GM23338 (cell line): ENCODE measurements around the gene HTN3. TPM values are rescaled to one million over a fixed set of nuclear protein-coding genes. Genes with fewer than 3 reads are reported as not detected.

ENCODE experiments used
- ATAC-seq: fragments of 200-7000 bp; cut with Tn5 transposase; 3 replicates; pipeline ENCODE4 v1.9.1; 2020
- DNase-seq: peaks from one replicate; pipeline ENCODE4 v3.0.0-alpha.2; 2015; ENCODE audit warnings: low spot score
- H2AFZ ChIP-seq: fragments of 200-600 bp; sonication (generic); 2 replicates; pipeline ENCODE4 v1.8.0; 2016; ENCODE audit warnings: antibody characterized with exemption, mild to moderate bottlenecking, moderate library complexity
- H3F3A ChIP-seq: fragments of 200-600 bp; sonication (generic); replicated peaks from 2 replicates; pipeline ENCODE4 v1.8.0; 2017; ENCODE audit warnings: antibody characterized with exemption, mixed run types, low read depth
- H3K27ac ChIP-seq: fragments of 200-600 bp; sonication (generic); 2 replicates; pipeline ENCODE4 v1.6.1; 2016; ENCODE audit warnings: low read depth
- H3K27me3 ChIP-seq: fragments of 200-600 bp; sonication (generic); 2 replicates; pipeline ENCODE4 v1.8.0; 2016; ENCODE audit warnings: mild to moderate bottlenecking, mixed run types, moderate library complexity; ENCODE audit not compliant: insufficient read depth
- H3K36me3 ChIP-seq: fragments of 200-600 bp; sonication (generic); 2 replicates; pipeline ENCODE4 v1.8.0; 2016; ENCODE audit warnings: mild to moderate bottlenecking; ENCODE audit not compliant: insufficient read depth
- H3K4me1 ChIP-seq: fragments of 200-600 bp; sonication (generic); 2 replicates; pipeline ENCODE4 v1.8.0; 2016; ENCODE audit warnings: mild to moderate bottlenecking, moderate library complexity; ENCODE audit not compliant: insufficient read depth
- H3K4me2 ChIP-seq: fragments of 200-600 bp; sonication (generic); 2 replicates; pipeline ENCODE4 v1.7.1; 2017; ENCODE audit warnings: mixed run types
- H3K4me3 ChIP-seq: fragments of 200-600 bp; sonication (generic); 2 replicates; pipeline ENCODE4 v1.6.1; 2016; ENCODE audit warnings: mixed run types
- H3K79me2 ChIP-seq: fragments of 200-600 bp; sonication (generic); replicated peaks from 2 replicates; pipeline ENCODE4 v1.8.0; 2017; ENCODE audit warnings: mild to moderate bottlenecking; ENCODE audit not compliant: insufficient read depth
- H3K9me2 ChIP-seq: fragments of 200-600 bp; sonication (generic); 2 replicates; pipeline ENCODE4 v1.8.0; 2017; ENCODE audit not compliant: insufficient read depth
- H4K20me1 ChIP-seq: fragments of 200-600 bp; sonication (generic); replicated peaks from 2 replicates; pipeline ENCODE4 v1.8.0; 2017; ENCODE audit warnings: mild to moderate bottlenecking; ENCODE audit not compliant: insufficient read depth
- H3K27ac Mint-ChIP-seq: 2 replicates; pipeline ENCODE4 v1.8.0; 2020; ENCODE audit warnings: inconsistent platforms, mild to moderate bottlenecking, moderate library complexity, mixed read lengths
- H3K27me3 Mint-ChIP-seq: 3 replicates; pipeline ENCODE4 v1.8.0; 2022; ENCODE audit warnings: low read depth, mild to moderate bottlenecking, moderate library complexity, mixed read lengths, inconsistent platforms; ENCODE audit not compliant: insufficient read depth, poor library complexity
- H3K36me3 Mint-ChIP-seq: 3 replicates; pipeline ENCODE4 v1.8.0; 2021; ENCODE audit warnings: low read depth, mild to moderate bottlenecking, inconsistent platforms, moderate library complexity, mixed read lengths
- H3K4me1 Mint-ChIP-seq: 3 replicates; pipeline ENCODE4 v1.8.0; 2020; ENCODE audit warnings: mild to moderate bottlenecking, inconsistent platforms, mixed read lengths
- H3K4me3 Mint-ChIP-seq: 3 replicates; pipeline ENCODE4 v1.8.0; 2021; ENCODE audit warnings: moderate library complexity, mild to moderate bottlenecking, inconsistent platforms, mixed read lengths
- H3K9me3 Mint-ChIP-seq: 3 replicates; pipeline ENCODE4 v1.8.0; 2020; ENCODE audit warnings: moderate library complexity, mild to moderate bottlenecking, inconsistent platforms, mixed read lengths
- CREB1 ChIP-seq: fragments of 250-450 bp; sonication (Bioruptor Pico); IDR thresholded peaks from 2 replicates; pipeline ENCODE4 v1.5.0; 2020; ENCODE audit warnings: low read depth, mild to moderate bottlenecking, moderate library complexity
- CTCF ChIP-seq, 2 experiments: fragments of 200-600 bp in 1 of 2; sonication (generic) in 1 of 2; conservative IDR thresholded peaks; 2 replicates each; pipeline versions ENCODE4 v1.5.1 to v1.6.1; 2016 to 2017; ENCODE audit warnings: antibody characterized with exemption in 2 of 2, low read depth in 2 of 2, mild to moderate bottlenecking in 2 of 2, moderate library complexity in 1 of 2
- EZH2 ChIP-seq: fragments of 200-600 bp; sonication (generic); IDR thresholded peaks from one replicate; pipeline ENCODE4 v1.8.0; 2017; ENCODE audit warnings: antibody characterized with exemption, mild to moderate bottlenecking, low read depth; ENCODE audit not compliant: unreplicated experiment
- EZH2phosphoT487 ChIP-seq: fragments of 200-600 bp; sonication (generic); IDR thresholded peaks from one replicate; pipeline ENCODE4 v1.8.1; 2018; ENCODE audit warnings: antibody characterized with exemption; ENCODE audit not compliant: unreplicated experiment
- JUNB ChIP-seq: IDR thresholded peaks from one replicate; pipeline ENCODE4 v1.6.1; 2016; ENCODE audit warnings: antibody characterized with exemption; ENCODE audit not compliant: unreplicated experiment
- NANOG ChIP-seq: IDR thresholded peaks from 2 replicates; pipeline ENCODE4 v1.6.1; 2016; ENCODE audit warnings: antibody characterized with exemption, borderline replicate concordance
- POLR2AphosphoS5 ChIP-seq: IDR thresholded peaks from 2 replicates; pipeline ENCODE4 v1.6.1; 2016; ENCODE audit warnings: antibody characterized with exemption, low read depth
- ZNF114 ChIP-seq: fragments of 250-450 bp; sonication (Bioruptor Pico); IDR thresholded peaks from 2 replicates; pipeline ENCODE4 v1.5.0; 2020; ENCODE audit warnings: mild to moderate bottlenecking, moderate library complexity
- ZNF331 ChIP-seq: fragments of 250-450 bp; sonication (Bioruptor Pico); IDR thresholded peaks from 2 replicates; pipeline ENCODE4 v1.5.0; 2020; ENCODE audit warnings: low read depth, mild to moderate bottlenecking, moderate library complexity
- polyA plus RNA-seq: library from polyadenylated mRNA; unstranded; fragments of >200 nt; fragmentation: Nextera tagmentation; extraction: Ambion mirVana; gene quantifications from 2 replicates; pipeline ENCODE4 v1.2.1, GENCODE V29; 2016
- total RNA-seq: library from RNA; depleted of rRNA; stranded (reverse); fragments of >200 nt; shearing (Covaris generic); gene quantifications from 2 replicates; pipeline ENCODE4 v1.2.3, GENCODE V29; 2014
- TF ChIP-seq, protein P1 (sequence below): fragments of 250-450 bp; sonication (Bioruptor Pico); IDR thresholded peaks from 2 replicates; pipeline ENCODE4 v1.5.0; 2020; ENCODE audit warnings: mild to moderate bottlenecking, moderate library complexity
- TF ChIP-seq, protein P2 (sequence below): IDR thresholded peaks from 2 replicates; pipeline ENCODE4 v1.6.1; 2016; ENCODE audit warnings: antibody characterized with exemption

HTN3 gene
- total and polyA plus RNA-seq, 2 experiments from 2014 or later = not detected

GRCh38 chr4:70023218-70023617, 5.0 kb upstream of the HTN3 start:
- H3F3A ChIP-seq = no peaks in the 10 kb centered on the region
- H4K20me1 ChIP-seq = no peaks in the 10 kb centered on the region
- H3K79me2 ChIP-seq = no peaks in the 10 kb centered on the region
- no peaks in the 10 kb centered on the region for H3K27me3 Mint-ChIP-seq
- TF ChIP-seq, protein P1, sequence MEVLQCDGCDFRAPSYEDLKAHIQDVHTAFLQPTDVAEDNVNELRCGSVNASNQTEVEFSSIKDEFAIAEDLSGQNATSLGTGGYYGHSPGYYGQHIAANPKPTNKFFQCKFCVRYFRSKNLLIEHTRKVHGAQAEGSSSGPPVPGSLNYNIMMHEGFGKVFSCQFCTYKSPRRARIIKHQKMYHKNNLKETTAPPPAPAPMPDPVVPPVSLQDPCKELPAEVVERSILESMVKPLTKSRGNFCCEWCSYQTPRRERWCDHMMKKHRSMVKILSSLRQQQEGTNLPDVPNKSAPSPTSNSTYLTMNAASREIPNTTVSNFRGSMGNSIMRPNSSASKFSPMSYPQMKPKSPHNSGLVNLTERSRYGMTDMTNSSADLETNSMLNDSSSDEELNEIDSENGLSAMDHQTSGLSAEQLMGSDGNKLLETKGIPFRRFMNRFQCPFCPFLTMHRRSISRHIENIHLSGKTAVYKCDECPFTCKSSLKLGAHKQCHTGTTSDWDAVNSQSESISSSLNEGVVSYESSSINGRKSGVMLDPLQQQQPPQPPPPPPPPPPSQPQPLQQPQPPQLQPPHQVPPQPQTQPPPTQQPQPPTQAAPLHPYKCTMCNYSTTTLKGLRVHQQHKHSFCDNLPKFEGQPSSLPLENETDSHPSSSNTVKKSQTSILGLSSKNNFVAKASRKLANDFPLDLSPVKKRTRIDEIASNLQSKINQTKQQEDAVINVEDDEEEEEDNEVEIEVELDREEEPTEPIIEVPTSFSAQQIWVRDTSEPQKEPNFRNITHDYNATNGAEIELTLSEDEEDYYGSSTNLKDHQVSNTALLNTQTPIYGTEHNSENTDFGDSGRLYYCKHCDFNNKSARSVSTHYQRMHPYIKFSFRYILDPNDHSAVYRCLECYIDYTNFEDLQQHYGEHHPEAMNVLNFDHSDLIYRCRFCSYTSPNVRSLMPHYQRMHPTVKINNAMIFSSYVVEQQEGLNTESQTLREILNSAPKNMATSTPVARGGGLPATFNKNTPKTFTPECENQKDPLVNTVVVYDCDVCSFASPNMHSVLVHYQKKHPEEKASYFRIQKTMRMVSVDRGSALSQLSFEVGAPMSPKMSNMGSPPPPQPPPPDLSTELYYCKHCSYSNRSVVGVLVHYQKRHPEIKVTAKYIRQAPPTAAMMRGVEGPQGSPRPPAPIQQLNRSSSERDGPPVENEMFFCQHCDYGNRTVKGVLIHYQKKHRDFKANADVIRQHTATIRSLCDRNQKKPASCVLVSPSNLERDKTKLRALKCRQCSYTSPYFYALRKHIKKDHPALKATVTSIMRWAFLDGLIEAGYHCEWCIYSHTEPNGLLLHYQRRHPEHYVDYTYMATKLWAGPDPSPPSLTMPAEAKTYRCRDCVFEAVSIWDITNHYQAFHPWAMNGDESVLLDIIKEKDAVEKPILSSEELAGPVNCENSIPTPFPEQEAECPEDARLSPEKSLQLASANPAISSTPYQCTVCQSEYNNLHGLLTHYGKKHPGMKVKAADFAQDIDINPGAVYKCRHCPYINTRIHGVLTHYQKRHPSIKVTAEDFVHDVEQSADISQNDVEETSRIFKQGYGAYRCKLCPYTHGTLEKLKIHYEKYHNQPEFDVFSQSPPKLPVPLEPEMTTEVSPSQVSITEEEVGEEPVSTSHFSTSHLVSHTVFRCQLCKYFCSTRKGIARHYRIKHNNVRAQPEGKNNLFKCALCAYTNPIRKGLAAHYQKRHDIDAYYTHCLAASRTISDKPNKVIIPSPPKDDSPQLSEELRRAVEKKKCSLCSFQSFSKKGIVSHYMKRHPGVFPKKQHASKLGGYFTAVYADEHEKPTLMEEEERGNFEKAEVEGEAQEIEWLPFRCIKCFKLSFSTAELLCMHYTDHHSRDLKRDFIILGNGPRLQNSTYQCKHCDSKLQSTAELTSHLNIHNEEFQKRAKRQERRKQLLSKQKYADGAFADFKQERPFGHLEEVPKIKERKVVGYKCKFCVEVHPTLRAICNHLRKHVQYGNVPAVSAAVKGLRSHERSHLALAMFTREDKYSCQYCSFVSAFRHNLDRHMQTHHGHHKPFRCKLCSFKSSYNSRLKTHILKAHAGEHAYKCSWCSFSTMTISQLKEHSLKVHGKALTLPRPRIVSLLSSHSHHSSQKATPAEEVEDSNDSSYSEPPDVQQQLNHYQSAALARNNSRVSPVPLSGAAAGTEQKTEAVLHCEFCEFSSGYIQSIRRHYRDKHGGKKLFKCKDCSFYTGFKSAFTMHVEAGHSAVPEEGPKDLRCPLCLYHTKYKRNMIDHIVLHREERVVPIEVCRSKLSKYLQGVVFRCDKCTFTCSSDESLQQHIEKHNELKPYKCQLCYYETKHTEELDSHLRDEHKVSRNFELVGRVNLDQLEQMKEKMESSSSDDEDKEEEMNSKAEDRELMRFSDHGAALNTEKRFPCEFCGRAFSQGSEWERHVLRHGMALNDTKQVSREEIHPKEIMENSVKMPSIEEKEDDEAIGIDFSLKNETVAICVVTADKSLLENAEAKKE (CRISPR knock-in tag) = no peak
- no peak for TF ChIP-seq CTCF (conservative IDR thresholded peaks at IDR 0.05; ENCODE audit: low read depth in 2 of 2)
- H3K4me1 ChIP-seq = no peaks in the 10 kb centered on the region
- H3K4me3 Mint-ChIP-seq = no peak overlapping the region
- no peak overlapping the region; the same call in 1 of the 2 replicates for H3K27ac Mint-ChIP-seq
- H3K27ac ChIP-seq = no peak overlapping the region
- H2AFZ ChIP-seq = no peak overlapping the region
- ATAC-seq = no peak
- H3K4me3 ChIP-seq = no peak overlapping the region
- H3K4me2 ChIP-seq = no peak overlapping the region
- peaks cover 5% of the 10 kb centered on the region; the same call in 1 of the 3 replicates for H3K9me3 Mint-ChIP-seq
- no peaks in the 10 kb centered on the region for H3K36me3 Mint-ChIP-seq
- H3K27me3 ChIP-seq = no peaks in the 10 kb centered on the region
- H3K36me3 ChIP-seq = no peaks in the 10 kb centered on the region
- DNase-seq = no peak
- peaks cover 3% of the 10 kb centered on the region; the same call in 2 of the 3 replicates for H3K4me1 Mint-ChIP-seq
- no peaks in the 10 kb centered on the region for H3K9me2 ChIP-seq

DNA sequence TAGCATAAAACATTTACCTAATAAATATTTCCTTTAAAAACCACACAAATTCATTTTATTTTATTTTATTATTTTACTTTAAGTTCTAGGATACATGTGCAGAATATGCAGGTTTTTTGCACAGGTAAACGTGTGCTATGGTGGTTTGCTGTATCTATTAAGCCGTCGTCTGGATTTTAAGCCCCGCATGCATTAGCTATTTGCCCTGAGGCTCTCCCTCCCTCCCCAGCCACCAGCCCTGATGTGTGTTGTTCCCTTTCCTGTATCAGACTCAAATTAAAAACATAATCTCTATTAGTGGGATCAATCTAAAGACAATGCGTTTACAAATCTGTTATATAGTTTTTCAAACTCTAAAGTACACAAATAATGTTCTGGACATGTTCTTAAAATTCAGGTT, 1.2 kb upstream of the HTN3 start:
- H3K27me3 ChIP-seq = no peaks in the 10 kb centered on the region
- no peaks in the 10 kb centered on the region for H3K36me3 Mint-ChIP-seq
- no peaks in the 10 kb centered on the region for H3F3A ChIP-seq
- no peaks in the 10 kb centered on the region for H3K4me1 ChIP-seq
- no peak overlapping the region for H3K4me3 Mint-ChIP-seq
- no peak overlapping the region for H3K4me3 ChIP-seq
- no peak overlapping the region for H3K27ac Mint-ChIP-seq
- DNase-seq = no peak
- no peaks in the 10 kb centered on the region for H3K36me3 ChIP-seq
- no peaks in the 10 kb centered on the region for H4K20me1 ChIP-seq
- ATAC-seq = no peak
- no peaks in the 10 kb centered on the region for H3K4me1 Mint-ChIP-seq
- no peaks in the 10 kb centered on the region for H3K9me2 ChIP-seq
- no peak overlapping the region for H3K27ac ChIP-seq
- H3K4me2 ChIP-seq = no peak overlapping the region
- H3K27me3 Mint-ChIP-seq = no peaks in the 10 kb centered on the region
- no peak overlapping the region for H2AFZ ChIP-seq
- no peaks in the 10 kb centered on the region for H3K9me3 Mint-ChIP-seq
- no peaks in the 10 kb centered on the region for H3K79me2 ChIP-seq
- no peak for TF ChIP-seq POLR2AphosphoS5
- TF ChIP-seq CREB1 (CRISPR knock-in tag) = no peak
- no peak for TF ChIP-seq NANOG
- no peak for TF ChIP-seq ZNF114
- no peak for TF ChIP-seq JUNB
- no peak for TF ChIP-seq ZNF331
- TF ChIP-seq EZH2phosphoT487 = no peak
- TF ChIP-seq, protein P2, sequence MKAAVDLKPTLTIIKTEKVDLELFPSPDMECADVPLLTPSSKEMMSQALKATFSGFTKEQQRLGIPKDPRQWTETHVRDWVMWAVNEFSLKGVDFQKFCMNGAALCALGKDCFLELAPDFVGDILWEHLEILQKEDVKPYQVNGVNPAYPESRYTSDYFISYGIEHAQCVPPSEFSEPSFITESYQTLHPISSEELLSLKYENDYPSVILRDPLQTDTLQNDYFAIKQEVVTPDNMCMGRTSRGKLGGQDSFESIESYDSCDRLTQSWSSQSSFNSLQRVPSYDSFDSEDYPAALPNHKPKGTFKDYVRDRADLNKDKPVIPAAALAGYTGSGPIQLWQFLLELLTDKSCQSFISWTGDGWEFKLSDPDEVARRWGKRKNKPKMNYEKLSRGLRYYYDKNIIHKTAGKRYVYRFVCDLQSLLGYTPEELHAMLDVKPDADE = no peak
- TF ChIP-seq EZH2 = no peak
